ENCODE measurements around the gene RPL10. TPM values are rescaled to one million over a fixed set of nuclear protein-coding genes. Genes with fewer than 3 reads are reported as not detected.

Gene RPL10
- total and polyA plus RNA-seq, 2 experiments from 2014 or later = 1,435 to 6,561 TPM

GRCh38 chrX:154436983-154437752 is 39.0 kb downstream of the RPL10 start, which contains the start of gene GDI1:
Gene GDI1, plus strand, starts transcription at chrX:154437154. Its CDS starts 101 bp downstream, at chrX:154437255.
- Histone ChIP-seq H3K9me3 (ENCODE audit: low read depth) (no peaks in the 10 kb centered on the region), H4K20me1 (ENCODE audit: insufficient read depth) (no peaks in the 10 kb centered on the region), H3K4me1 (ENCODE audit: insufficient read depth) (no peaks in the 10 kb centered on the region), H3K79me2 (ENCODE audit: insufficient read depth) (peaks cover 40% of the 10 kb centered on the region), H3K27ac (peak within 1 kb of the TSS; percentile 59; the same call in 1 of the 2 replicates), H3F3A (ENCODE audit: insufficient read depth) (no peaks in the 10 kb centered on the region), H2AFZ (0 out of 2 replicates have a peak within 1 kb of the TSS, but pooled peaks have one; percentile 33), H3K4me3 (peak within 1 kb of the TSS; percentile 79), H3K36me3 (ENCODE audit: low read depth) (no peaks in the 10 kb centered on the region), H3K9me2 (ENCODE audit: insufficient read depth) (no peaks in the 10 kb centered on the region), H3K9ac (peak within 1 kb of the TSS; percentile 80), H3K4me2 (ENCODE audit: unreplicated experiment) (peak within 1 kb of the TSS; percentile 78), H3K27me3 (replicated peaks; ENCODE audit: insufficient read depth) (no peaks in the 10 kb centered on the region)
- TF ChIP-seq EZH2phosphoT487 (IDR thresholded peaks at IDR 0.05; ENCODE audit: insufficient read depth, low read depth) = no peak
- TF ChIP-seq EZH2 (IDR thresholded peaks at IDR 0.05; ENCODE audit: insufficient read depth, poor library complexity, severe bottlenecking) = no peak
- in situ Hi-C loops (cut with MboI) = no loop called here
- 0 to 4% methylated on average over 3 to 25 of the region's 93 CpGs for WGBS, 2 experiments (ENCODE audit: low coverage in 1 of 2, low lambda C conversion rate in 2 of 2, missing lambda C conversion rate in 2 of 2)
- DNase-seq = peak; percentile 65

- 15 to 29% methylated on average over 15 to 22 of the region's 28 CpGs for WGBS, 2 experiments (ENCODE audit: low coverage in 1 of 2, low lambda C conversion rate in 2 of 2, missing lambda C conversion rate in 2 of 2)
- in situ Hi-C loops (cut with MboI) = no loop called here
- H3K27ac ChIP-seq = no peak overlapping the region
Observed at GRCh38 chrX:154437971-154438893, 40.1 kb downstream of the RPL10 start.

GRCh38 chrX:154439841-154440240 is 41.7 kb downstream of the RPL10 start:
- in situ Hi-C loops (cut with MboI) = no loop called here
- H4K20me1 ChIP-seq (ENCODE audit: insufficient read depth) = no peaks in the 10 kb centered on the region
- no peak overlapping the region for H3K4me2 ChIP-seq (ENCODE audit: unreplicated experiment)
- no peaks in the 10 kb centered on the region for H3K36me3 ChIP-seq (ENCODE audit: low read depth)
- no peak overlapping the region for H2AFZ ChIP-seq
- no peak overlapping the region for H3K9ac ChIP-seq
- no peak for DNase-seq
- peaks cover 52% of the 10 kb centered on the region for H3K79me2 ChIP-seq (ENCODE audit: insufficient read depth)
- no peak overlapping the region for H3K4me3 ChIP-seq
- H3K27ac ChIP-seq = no peak overlapping the region
- no peaks in the 10 kb centered on the region for H3K9me2 ChIP-seq (ENCODE audit: insufficient read depth)
- no peaks in the 10 kb centered on the region for H3K27me3 ChIP-seq (replicated peaks; ENCODE audit: insufficient read depth)
- TF ChIP-seq EZH2 (IDR thresholded peaks at IDR 0.05; ENCODE audit: insufficient read depth, poor library complexity, severe bottlenecking) = no peak
- TF ChIP-seq EZH2phosphoT487 (IDR thresholded peaks at IDR 0.05; ENCODE audit: insufficient read depth, low read depth) = no peak
- H3K9me3 ChIP-seq (ENCODE audit: low read depth) = no peaks in the 10 kb centered on the region
- H3F3A ChIP-seq (ENCODE audit: insufficient read depth) = no peaks in the 10 kb centered on the region; the same call in 1 of the 2 replicates
- 90 to 98% methylated on average over 10 to 18 of the region's 18 CpGs for WGBS, 2 experiments (ENCODE audit: low coverage in 1 of 2, low lambda C conversion rate in 2 of 2, missing lambda C conversion rate in 2 of 2)
- H3K4me1 ChIP-seq (ENCODE audit: insufficient read depth) = no peaks in the 10 kb centered on the region

More at GRCh38 chrX:154437971-154438893, 40.1 kb downstream of the RPL10 start:
- no peaks in the 10 kb centered on the region for H3K27me3 ChIP-seq (replicated peaks; ENCODE audit: insufficient read depth)
- no peak overlapping the region for H2AFZ ChIP-seq
- H3K79me2 ChIP-seq (ENCODE audit: insufficient read depth) = peaks cover 46% of the 10 kb centered on the region
- H3K4me1 ChIP-seq (ENCODE audit: insufficient read depth) = no peaks in the 10 kb centered on the region
- H3K36me3 ChIP-seq (ENCODE audit: low read depth) = no peaks in the 10 kb centered on the region
- H3K9me2 ChIP-seq (ENCODE audit: insufficient read depth) = no peaks in the 10 kb centered on the region
- H3K4me2 ChIP-seq (ENCODE audit: unreplicated experiment) = peak overlapping the region; percentile 78
- H3K4me3 ChIP-seq = peak overlapping the region; percentile 79
- peak; percentile 36 for DNase-seq
- H3K9me3 ChIP-seq (ENCODE audit: low read depth) = no peaks in the 10 kb centered on the region
- H3F3A ChIP-seq (ENCODE audit: insufficient read depth) = no peaks in the 10 kb centered on the region
- H4K20me1 ChIP-seq (ENCODE audit: insufficient read depth) = no peaks in the 10 kb centered on the region
- TF ChIP-seq EZH2phosphoT487 (IDR thresholded peaks at IDR 0.05; ENCODE audit: insufficient read depth, low read depth) = no peak
- no peak for TF ChIP-seq EZH2 (IDR thresholded peaks at IDR 0.05; ENCODE audit: insufficient read depth, poor library complexity, severe bottlenecking)
- H3K9ac ChIP-seq = peak overlapping the region; percentile 80
